GM12874 (cell line): ENCODE measurements around the gene CEP192.

Source experiments
- TF ChIP-seq, protein P1 (sequence below): IDR thresholded peaks from 2 replicates; pipeline ENCODE4 v1.5.1; 2011; ENCODE audit warnings: low read depth, mild to moderate bottlenecking, control low read depth, low read length, moderate library complexity; ENCODE audit not compliant: insufficient read depth

Gene CEP192

DNA sequence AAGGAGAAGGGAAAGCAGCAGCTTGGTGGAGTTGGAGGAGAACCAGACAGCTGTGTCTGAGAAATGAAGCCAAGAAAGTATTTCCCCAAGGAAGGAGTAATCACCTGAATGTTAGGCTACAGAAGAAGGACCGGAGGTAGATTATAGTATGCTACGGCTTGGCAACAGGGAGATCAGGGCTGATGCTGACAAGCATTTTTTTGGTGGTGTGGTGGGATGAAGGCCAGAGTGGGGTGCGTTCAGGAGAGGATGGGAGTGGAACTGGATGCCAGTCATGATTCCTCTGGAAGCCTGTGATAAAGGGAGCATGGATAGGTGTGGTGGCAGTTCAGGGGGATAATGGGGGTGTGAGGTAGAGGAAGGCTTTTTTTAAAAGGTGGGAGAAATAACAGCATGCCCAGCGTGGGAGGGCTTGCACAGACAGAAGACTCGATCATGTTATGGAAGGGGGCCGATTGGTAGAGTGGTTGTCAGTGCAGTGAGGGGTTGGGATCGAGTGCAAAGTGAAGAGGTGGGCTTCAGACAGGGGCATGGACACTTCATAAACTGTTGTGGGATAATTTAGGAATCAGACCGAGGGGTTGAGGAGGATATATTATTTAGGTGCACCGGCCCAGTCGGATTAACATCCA, 5.6 kb downstream of the CEP192 start:
- TF ChIP-seq, protein P1, sequence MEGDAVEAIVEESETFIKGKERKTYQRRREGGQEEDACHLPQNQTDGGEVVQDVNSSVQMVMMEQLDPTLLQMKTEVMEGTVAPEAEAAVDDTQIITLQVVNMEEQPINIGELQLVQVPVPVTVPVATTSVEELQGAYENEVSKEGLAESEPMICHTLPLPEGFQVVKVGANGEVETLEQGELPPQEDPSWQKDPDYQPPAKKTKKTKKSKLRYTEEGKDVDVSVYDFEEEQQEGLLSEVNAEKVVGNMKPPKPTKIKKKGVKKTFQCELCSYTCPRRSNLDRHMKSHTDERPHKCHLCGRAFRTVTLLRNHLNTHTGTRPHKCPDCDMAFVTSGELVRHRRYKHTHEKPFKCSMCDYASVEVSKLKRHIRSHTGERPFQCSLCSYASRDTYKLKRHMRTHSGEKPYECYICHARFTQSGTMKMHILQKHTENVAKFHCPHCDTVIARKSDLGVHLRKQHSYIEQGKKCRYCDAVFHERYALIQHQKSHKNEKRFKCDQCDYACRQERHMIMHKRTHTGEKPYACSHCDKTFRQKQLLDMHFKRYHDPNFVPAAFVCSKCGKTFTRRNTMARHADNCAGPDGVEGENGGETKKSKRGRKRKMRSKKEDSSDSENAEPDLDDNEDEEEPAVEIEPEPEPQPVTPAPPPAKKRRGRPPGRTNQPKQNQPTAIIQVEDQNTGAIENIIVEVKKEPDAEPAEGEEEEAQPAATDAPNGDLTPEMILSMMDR = no peak

DNA sequence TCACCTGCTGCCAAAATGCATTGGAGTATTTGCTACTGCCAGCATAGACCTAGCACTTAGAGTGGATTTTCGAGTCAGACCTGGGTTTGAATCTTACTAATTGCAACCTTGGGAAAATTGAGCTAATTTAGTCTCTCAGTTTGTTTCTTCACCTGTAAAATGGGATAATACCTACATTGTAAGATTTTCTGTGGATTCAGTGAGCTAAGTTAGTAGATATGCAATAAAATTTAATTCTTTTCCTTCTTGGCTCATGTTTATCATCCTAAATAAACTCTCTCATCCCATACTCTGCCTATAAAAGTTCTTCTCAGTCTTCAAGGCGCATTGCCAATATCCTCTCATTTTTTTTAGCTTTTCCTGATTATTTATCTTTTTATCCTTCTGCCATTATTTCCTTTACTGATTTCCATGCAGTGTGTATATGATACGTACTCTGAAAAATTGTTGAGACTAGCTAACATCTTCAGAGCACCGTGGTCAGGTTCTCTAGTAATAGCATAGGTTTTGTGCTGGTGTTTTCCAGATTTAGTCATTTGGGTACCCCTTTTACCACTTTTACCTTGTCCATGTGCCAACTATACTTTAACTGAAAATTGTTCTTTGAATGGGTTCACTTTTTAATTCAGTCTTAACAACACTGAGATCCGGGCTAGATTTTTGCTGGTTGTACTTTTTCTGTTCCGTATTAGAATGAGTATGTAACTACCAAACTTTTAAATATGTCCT, 7.3 kb downstream of the CEP192 start:
- TF ChIP-seq, protein P1 = no peak

DNA sequence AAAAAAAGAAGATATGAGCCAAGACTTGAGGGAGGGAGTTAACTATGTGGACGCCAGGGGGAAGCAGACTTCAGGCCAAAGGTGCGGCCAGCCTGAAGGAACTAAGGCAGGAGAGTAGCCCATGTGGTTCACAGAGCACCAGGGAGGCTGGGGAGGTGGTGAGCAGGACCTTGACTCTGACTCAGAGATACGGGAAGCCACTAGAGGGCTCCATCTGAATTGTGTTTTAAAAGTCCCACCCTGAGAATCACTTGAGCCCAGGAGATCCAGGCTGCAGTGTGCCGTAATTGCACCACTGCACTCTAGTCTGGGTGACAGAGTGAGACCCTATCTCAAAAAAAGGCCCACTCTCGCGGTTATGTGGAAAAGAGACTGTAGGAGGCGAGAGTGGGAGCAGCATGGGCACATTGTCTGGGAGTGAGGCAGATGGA, 12.3 kb downstream of the CEP192 start:
- TF ChIP-seq, protein P1 = peak; percentile 38

DNA sequence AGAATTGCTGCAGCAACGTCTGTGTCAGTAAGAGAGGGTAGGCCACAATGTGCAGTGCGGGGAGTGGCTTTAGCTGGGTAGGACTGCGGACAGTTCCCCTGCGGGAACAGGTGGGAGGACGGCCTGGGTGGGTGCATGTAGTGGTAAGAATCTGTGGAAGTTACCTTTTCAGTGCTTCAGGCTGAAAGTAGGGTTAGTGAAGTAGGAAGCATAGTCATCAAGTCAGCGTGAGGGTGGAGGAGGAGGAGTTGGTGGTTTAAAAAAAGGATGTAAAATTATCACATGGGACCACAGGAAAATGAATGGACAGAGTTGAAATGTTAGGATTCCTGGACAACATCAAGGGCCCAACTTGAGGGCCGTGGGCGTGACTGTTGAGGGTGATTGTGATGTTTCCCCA, 13.2 kb downstream of the CEP192 start:
- TF ChIP-seq, protein P1 = no peak

DNA sequence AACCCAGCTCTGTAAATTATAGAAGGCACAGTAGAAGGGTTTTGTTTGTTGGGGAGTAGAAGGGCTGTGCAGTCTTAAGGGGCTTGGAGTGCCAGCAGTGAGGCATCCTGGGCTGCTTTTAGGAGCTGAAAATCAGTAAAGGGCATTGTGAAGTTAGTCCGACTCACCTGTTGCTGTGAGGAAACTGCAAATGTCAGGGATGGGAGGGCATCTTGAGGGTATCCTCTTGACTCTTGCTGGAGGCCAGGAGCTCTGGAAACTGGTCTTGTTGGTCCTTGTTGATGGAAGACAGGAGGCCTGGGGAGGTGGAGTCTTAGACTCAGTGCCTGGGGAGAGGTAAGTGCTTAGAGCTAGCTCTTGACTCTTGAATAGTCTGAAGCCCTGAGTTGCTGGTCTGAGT, 14.1 kb downstream of the CEP192 start:
- TF ChIP-seq, protein P1 = no peak

DNA sequence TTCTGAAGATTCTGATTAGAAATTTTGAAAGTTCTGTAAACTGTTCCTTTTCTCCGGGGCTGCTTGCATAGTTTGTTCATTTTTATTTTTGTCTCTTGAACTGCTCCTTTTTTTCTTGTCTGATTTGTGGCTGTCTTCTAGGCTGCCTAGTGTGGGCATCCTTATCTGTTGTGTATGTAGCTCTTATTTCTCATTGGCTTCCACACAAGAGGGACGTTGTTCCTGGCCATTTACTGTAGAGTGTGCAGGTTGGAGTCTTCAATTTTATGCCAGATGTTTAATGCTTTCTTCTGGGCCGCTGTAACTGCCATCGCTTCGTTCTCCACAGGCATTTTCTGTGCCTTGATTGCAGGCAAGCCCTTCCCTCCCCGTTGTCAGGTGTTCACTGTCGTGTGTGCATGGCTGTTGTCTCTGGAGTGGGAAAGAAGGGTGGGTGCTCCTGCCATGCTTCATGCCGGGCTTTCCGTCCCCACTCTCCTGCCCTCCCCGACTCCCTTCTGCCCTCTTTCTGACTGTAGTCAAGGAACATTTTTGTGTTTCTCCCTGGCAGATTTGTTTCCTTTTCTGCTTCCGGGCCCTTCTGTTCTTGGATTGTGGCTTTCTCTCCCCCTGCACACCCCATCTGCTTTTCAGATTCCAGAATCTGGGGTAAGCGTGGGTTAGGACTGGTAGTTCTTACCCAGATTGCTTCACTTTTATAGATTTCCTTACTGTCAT, 15.5 kb downstream of the CEP192 start:
- TF ChIP-seq, protein P1 = no peak

DNA sequence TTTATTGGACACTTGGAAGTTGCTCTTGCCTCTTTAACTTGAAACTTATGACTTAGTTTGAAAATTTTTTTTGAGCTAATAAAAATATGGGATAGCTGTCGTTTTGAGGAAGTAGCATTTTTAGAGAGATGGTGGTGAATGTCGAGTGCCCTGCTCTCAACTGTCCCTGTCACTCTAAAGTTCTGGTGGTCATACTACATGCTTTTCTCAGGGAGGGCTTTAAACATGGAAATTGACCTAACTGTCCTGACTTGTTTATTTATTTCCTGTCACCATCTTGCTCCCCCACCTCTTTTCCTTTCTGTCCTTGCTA, 16.0 kb downstream of the CEP192 start:
- TF ChIP-seq, protein P1 = no peak
